Measurements from ENCODE around the gene PIBF1. TPM values are rescaled to one million over a fixed set of nuclear protein-coding genes. Genes with fewer than 3 reads are reported as not detected.

The PIBF1 gene
- total RNA-seq, 1 donor: 5.1 TPM

- no peak for DNase-seq (ENCODE audit: low read depth in 2 of 3, low spot score in 2 of 3)
Observed at GRCh38 chr13:73058432-73058735, 276.5 kb downstream of the PIBF1 start.

- DNase-seq (ENCODE audit: low read depth in 2 of 3, low spot score in 2 of 3): peak; percentile 75 to 96 (median 90)
Observed at GRCh38 chr13:73058736-73059459, 277.0 kb downstream of the PIBF1 start, which contains the start of gene KLF5. Gene KLF5 (plus strand): TSS chr13:73059005. CDS start chr13:73059328, 323 bp downstream.

GRCh38 chr13:73059460-73060250 is 277.7 kb downstream of the PIBF1 start:
- peak; percentile 17 to 58 (median 48) for DNase-seq (ENCODE audit: low read depth in 2 of 3, low spot score in 2 of 3)

GRCh38 chr13:73060251-73061160 is 278.6 kb downstream of the PIBF1 start:
- peak in 1 of 3 donors; percentile 31 for DNase-seq (ENCODE audit: low read depth in 2 of 3, low spot score in 2 of 3)

- DNase-seq (ENCODE audit: low read depth in 2 of 3, low spot score in 2 of 3): no peak
Observed at GRCh38 chr13:73061473-73061872, 279.5 kb downstream of the PIBF1 start.

GRCh38 chr13:73061876-73062275 is 279.9 kb downstream of the PIBF1 start:
- no peak for DNase-seq (ENCODE audit: low read depth in 2 of 3, low spot score in 2 of 3)

- DNase-seq (ENCODE audit: low read depth in 2 of 3, low spot score in 2 of 3): no peak
Observed at GRCh38 chr13:73062468-73062867, 280.5 kb downstream of the PIBF1 start.

- no peak for DNase-seq (ENCODE audit: low read depth in 2 of 3, low spot score in 2 of 3)
Observed at GRCh38 chr13:73063166-73063565, 281.2 kb downstream of the PIBF1 start.

- peak in 1 of 3 donors; percentile 21 for DNase-seq (ENCODE audit: low read depth in 2 of 3, low spot score in 2 of 3)
Observed at GRCh38 chr13:73065036-73065435, 283.1 kb downstream of the PIBF1 start.

GRCh38 chr13:73065665-73066340 is 283.9 kb downstream of the PIBF1 start:
- DNase-seq (ENCODE audit: low read depth in 2 of 3, low spot score in 2 of 3): no peak

Small RNA genes within 50 kb of the gene (small RNA-seq; reads per million reads assigned to genes)
- not detected for gene RNU6-79P

Other genes starting within 250 kb of the PIBF1 start
- gene MZT1, start 54.5 kb upstream of the PIBF1 start, total RNA-seq: 1.9 TPM
- 4.6 TPM for gene BORA, start 54.2 kb upstream of the PIBF1 start, total RNA-seq
- gene DIS3, start 233 bp upstream of the PIBF1 start, total RNA-seq: 11.0 TPM